ENCODE measurements around the gene COPS9.

The COPS9 gene

DNA sequence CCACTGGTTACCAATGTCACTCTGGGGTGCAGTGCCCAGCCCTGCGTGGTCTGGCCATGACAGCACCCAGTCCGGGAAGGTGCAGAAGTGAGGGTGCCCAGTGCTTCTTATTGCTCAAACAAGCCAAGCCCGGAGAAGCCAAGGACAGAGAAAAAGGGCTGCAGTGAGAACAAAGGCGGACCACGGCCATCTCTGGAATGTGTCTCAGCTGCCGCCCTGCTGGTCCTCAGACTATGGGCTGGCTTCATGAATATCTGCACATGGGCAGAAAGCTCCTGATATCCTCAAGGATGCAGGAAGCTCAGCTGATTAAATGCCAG lies 28.7 kb downstream of the COPS9 start:
- Mint-ChIP-seq H3K4me1 (no peaks in the 10 kb centered on the region), H3K27ac (no peak overlapping the region), H3K27me3 (peaks cover 5% of the 10 kb centered on the region), H3K36me3 (no peaks in the 10 kb centered on the region), H3K9me3 (no peaks in the 10 kb centered on the region), H3K4me3 (no peak overlapping the region)
- no peak for DNase-seq
- CTCF ChIA-PET = no interaction called here

DNA sequence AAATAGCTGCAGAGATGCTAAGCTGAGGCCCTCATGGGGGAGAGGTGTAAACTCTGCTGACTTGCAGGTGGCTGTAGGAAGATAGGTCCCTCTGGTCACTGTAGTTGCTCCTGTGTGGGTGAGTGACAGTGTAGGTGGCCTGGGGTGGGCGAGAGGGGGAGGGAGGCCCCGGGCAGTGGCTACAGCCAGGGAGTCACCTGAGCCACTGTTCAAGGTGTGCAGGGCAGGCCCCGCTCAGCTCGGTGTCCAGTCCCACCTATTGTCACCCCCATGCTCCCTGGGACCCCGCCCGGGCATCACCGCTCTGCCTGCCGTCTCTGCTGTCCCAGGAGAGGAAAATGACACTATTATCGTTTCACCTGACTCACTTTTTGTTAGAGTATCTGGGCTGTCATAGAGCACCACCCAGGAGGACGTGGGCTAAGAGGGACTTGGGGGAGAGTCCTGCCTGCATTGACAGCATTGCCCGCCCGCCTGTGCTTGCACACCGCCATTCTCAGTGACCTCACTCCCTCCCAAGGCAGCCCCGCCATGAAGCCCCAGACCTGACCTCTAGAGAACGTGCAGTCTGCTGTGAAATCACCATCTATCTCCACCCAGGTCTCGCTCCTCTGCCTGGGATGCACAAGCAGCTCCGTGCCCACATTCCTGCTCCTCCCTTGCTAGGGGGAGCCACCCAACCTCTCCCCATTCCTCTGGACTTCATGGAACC lies 29.2 kb downstream of the COPS9 start:
- Mint-ChIP-seq H3K4me1 (no peaks in the 10 kb centered on the region), H3K9me3 (no peaks in the 10 kb centered on the region), H3K4me3 (no peak overlapping the region), H3K27ac (no peak overlapping the region), H3K36me3 (no peaks in the 10 kb centered on the region), H3K27me3 (peaks cover 5% of the 10 kb centered on the region)
- CTCF ChIA-PET = no interaction called here
- no peak for DNase-seq

DNA sequence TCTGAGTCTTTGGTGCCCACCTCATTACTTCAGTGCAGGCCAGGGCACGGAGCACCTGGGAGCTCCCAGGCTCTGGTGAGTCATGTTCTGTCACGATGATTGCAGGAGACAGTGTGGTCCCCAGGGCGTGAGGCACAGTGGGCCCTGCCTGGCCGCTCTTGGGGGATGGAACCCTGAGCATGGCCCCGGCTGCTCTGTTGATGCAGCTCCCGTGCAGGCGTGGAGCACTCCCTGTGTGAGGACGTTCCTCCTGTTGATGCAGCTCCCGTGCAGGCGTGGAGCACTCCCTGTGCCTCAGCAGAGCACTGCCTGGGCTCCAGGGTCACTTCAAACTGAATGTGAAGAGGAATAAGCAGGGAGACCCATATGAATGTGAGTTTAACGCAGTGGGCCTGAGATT lies 30.1 kb downstream of the COPS9 start:
- DNase-seq = no peak
- Mint-ChIP-seq H3K27ac (no peak overlapping the region), H3K4me1 (no peaks in the 10 kb centered on the region), H3K9me3 (no peaks in the 10 kb centered on the region), H3K36me3 (no peaks in the 10 kb centered on the region), H3K27me3 (peaks cover 4% of the 10 kb centered on the region), H3K4me3 (no peak overlapping the region)
- CTCF ChIA-PET = no interaction called here

DNA sequence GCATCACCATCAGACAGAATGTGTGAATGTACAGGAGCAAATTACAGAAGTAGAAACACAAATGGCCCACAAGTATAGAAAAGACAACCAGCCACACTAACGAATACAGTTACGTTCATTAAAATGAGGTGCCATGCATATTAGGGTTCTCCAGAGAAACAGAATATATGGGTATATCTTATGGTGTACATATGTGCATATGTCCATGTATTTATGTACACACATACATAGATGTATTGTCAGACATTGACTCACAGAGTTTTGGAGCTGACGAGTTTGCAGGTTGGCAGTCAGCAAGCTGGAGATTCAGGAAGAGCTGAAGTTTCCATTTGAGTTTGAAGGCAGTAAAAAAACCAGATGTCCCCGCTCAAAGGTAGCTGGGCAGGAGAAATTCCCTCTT lies 33.0 kb downstream of the COPS9 start:
- CTCF ChIA-PET = no interaction called here
- Mint-ChIP-seq H3K9me3 (no peaks in the 10 kb centered on the region), H3K36me3 (no peaks in the 10 kb centered on the region), H3K4me3 (no peak overlapping the region), H3K27ac (no peak overlapping the region), H3K4me1 (no peaks in the 10 kb centered on the region), H3K27me3 (peaks cover 19% of the 10 kb centered on the region)
- DNase-seq = no peak

DNA sequence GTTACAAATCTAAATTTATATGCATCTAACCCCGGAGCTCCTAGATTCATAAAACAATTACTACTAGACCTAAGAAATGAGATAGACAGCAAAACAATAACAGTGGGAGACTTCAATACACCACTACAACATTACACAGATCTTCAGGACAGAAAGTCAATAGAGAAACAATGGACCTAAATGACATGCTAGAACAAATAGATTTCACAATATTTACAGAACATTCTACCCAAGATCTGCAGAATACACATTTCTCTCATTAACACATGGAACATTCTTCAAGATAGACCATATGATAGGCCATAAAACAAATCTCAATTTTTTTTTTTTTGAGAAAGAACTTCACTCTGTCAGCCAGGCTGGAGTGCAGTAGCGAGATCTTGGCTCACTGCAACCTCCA lies 37.8 kb downstream of the COPS9 start:
- Mint-ChIP-seq H3K4me3 (no peak overlapping the region), H3K4me1 (no peaks in the 10 kb centered on the region), H3K27me3 (peaks cover 64% of the 10 kb centered on the region), H3K27ac (no peak overlapping the region), H3K9me3 (no peaks in the 10 kb centered on the region), H3K36me3 (no peaks in the 10 kb centered on the region)
- CTCF ChIA-PET = no interaction called here
- DNase-seq = no peak

DNA sequence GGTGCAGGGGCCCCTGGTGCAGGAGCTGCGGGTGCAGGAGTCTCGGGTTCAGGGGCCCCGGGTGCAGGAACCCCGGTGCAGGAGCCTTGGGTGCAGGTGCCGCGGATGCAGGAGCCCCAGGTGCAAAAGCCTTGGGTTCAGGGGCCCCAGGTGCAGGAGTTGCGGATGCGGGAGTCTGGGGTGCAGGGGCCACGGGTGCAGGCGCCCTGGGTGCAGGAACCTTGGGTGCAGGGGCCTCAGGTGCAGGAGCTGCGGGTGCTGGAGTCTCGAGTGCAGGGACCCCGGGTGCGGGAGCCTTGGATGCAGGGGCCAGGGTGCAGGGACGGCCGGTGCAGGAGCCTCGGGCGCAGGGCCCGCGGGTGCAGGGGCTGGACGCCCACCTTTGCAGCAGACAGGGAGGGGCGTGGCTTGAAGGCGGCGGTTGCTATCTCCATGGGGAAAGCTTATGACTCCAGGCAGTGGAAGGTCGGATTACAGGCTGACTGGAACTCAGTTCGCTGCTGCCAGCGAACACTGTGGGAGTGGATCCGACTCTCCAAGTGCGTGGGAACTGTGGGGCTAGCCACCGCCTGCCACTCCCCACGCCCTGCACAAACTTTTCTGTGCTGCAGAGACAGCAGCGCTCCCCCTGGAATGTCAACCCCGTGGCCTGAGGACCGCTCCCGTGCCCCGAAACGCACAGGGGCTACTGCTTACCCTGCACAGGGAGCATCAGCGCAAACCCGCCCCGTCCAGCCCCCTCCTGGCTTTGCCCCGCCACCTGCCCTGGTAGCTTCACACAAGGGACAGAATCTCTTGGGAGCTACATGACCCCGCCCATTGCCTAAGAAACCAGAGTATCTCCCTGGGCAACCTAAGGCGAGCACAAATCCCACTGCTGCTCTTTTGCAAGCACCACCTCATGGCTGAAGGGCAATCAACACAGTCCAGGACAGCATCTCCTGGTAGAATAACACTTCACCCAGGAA lies 40.3 kb downstream of the COPS9 start:
- Mint-ChIP-seq H3K4me1 (no peaks in the 10 kb centered on the region), H3K9me3 (no peaks in the 10 kb centered on the region), H3K4me3 (no peak overlapping the region), H3K27me3 (peaks cover 68% of the 10 kb centered on the region), H3K27ac (no peak overlapping the region), H3K36me3 (no peaks in the 10 kb centered on the region)
- DNase-seq = no peak
- CTCF ChIA-PET = no interaction called here

DNA sequence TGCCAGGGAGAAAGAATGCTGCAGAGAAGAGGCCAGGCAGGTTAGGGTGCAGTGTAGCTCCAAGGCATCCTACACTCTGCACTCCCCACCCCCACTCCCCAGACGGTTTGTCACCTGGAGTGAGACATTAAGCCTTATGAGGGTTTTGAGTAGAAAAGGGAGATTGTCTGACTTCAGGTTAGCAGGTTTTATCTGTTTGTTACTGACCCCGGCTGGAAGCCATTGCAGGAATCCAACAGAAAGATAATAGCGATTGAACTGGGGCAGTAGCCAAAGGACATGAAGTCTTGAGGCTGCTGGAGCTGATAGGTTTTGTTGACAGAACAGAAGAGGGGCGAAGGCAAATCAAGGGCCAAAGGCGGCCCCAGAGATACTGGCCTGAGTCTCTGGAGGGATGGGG lies 46.8 kb downstream of the COPS9 start:
- no peak for DNase-seq
- H3K27me3 Mint-ChIP-seq = peaks cover 27% of the 10 kb centered on the region
- peaks cover 13% of the 10 kb centered on the region for H3K9me3 Mint-ChIP-seq
- no peaks in the 10 kb centered on the region for H3K4me1 Mint-ChIP-seq
- CTCF ChIA-PET = no interaction called here
- H3K4me3 Mint-ChIP-seq = no peak overlapping the region
- H3K27ac Mint-ChIP-seq = no peak overlapping the region
- H3K36me3 Mint-ChIP-seq = no peaks in the 10 kb centered on the region

DNA sequence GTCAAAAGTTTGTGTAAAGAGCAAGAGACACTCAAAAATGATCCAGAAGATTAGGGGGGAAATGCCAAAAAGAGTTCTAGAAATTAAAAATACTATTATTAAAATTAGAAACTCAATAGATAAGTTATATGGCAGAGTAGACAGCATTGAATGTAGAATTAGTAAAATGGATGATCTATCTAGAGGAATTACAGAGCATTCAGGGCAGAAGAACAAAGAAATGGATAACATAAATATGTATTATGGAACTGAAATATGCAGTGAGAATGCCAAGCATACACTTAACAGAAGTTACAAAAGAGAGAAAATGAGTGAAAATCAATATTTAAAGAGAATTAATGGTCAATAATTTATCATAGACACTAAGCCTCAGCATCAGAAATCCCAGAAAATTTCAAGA lies 49.5 kb downstream of the COPS9 start:
- CTCF ChIA-PET = no interaction called here
- no peaks in the 10 kb centered on the region for H3K4me1 Mint-ChIP-seq

More for the DNA sequence above, 49.5 kb downstream of the COPS9 start:
- Mint-ChIP-seq H3K36me3 (no peaks in the 10 kb centered on the region), H3K27me3 (peaks cover 23% of the 10 kb centered on the region), H3K27ac (no peak overlapping the region), H3K4me3 (no peak overlapping the region), H3K9me3 (peaks cover 13% of the 10 kb centered on the region)
- no peak for DNase-seq

All from activated naive CD4-positive, alpha-beta T cell treated with anti-CD3 and anti-CD28 coated beads, Interleukin-2, amount 10 ng/mL, durations not matched to agents 7 days and 5 days (primary cell).